Transverse colon (tissue), 3 donors: Measurements from ENCODE around the gene SIN3A.

Source experiments
- POLR2A ChIP-seq: fragments of 450-650 bp; IDR thresholded peaks from one replicate; pipeline ENCODE4 v1.6.1; 2016; ENCODE audit warnings: antibody characterized with exemption, mild to moderate bottlenecking, moderate library complexity
- TF ChIP-seq, protein P1 (sequence below), 5 experiments: fragments of 200-600 bp in 3 of 5; fragments of 450-650 bp in 2 of 5; sonication (generic) in 3 of 5; IDR thresholded peaks; 1 replicate in 2 of 5; 2 replicates in 3 of 5; pipeline ENCODE4 v1.5.1; 2016 to 2017; ENCODE audit warnings: antibody characterized with exemption in 5 of 5, inconsistent platforms in 3 of 5, mild to moderate bottlenecking in 2 of 5, moderate library complexity in 1 of 5

DNA sequence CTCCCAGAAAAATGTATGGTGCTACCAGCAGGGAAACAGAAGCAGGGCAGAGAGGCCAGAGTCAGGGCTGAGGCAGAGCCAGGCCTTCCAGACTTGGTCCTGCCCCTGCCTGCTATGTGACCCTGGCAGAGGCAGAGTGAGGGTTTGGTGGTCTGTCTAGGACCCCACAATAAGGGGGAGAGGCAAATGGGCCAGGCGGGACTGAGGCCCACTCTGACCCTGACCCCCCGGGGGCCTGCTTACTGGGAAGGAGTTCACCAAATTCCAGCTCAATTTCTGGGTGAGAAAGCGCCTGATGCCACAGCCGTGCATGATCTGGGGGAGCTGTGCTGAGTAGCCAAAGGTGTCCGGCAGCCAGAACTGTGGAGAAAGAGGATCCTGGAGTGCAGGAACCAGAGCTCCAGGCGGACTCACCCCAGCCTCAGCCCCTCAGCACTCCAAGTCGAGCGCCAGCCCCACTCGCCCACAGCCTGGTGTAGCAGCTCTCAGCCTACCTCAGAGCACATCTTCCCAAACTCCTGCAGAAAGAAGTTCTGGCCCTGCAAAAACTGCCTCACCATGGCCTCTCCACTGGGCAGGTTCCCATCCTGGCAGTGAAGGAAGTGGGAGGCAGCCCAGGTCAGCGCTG is 90.0 kb downstream of the SIN3A start:
- TF ChIP-seq, protein P1, sequence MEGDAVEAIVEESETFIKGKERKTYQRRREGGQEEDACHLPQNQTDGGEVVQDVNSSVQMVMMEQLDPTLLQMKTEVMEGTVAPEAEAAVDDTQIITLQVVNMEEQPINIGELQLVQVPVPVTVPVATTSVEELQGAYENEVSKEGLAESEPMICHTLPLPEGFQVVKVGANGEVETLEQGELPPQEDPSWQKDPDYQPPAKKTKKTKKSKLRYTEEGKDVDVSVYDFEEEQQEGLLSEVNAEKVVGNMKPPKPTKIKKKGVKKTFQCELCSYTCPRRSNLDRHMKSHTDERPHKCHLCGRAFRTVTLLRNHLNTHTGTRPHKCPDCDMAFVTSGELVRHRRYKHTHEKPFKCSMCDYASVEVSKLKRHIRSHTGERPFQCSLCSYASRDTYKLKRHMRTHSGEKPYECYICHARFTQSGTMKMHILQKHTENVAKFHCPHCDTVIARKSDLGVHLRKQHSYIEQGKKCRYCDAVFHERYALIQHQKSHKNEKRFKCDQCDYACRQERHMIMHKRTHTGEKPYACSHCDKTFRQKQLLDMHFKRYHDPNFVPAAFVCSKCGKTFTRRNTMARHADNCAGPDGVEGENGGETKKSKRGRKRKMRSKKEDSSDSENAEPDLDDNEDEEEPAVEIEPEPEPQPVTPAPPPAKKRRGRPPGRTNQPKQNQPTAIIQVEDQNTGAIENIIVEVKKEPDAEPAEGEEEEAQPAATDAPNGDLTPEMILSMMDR (IDR thresholded peaks at IDR 0.05), result no peak
- no peak for TF ChIP-seq POLR2A
